Neural progenitor cell (in vitro differentiated cells): ENCODE results near the gene BCL2A1. TPM values are rescaled to one million over a fixed set of nuclear protein-coding genes. Genes with fewer than 3 reads are reported as not detected.

ENCODE experiments used
- DNase-seq: peaks from one replicate; pipeline ENCODE4 v3.0.0-alpha.2; 2016; ENCODE audit warnings: low spot score
- H2AFZ ChIP-seq: fragments of 200-600 bp; sonication (generic); replicated peaks from 2 replicates; pipeline ENCODE4 v1.6.1; 2016; ENCODE audit warnings: antibody characterized with exemption
- H3F3A ChIP-seq: fragments of 200-600 bp; sonication (generic); 2 replicates; pipeline ENCODE4 v1.6.1; 2016; ENCODE audit warnings: antibody characterized with exemption, low read depth
- H3K27ac ChIP-seq: fragments of 200-600 bp; sonication (generic); 2 replicates; pipeline ENCODE4 v1.5.1; 2016; ENCODE audit warnings: mild to moderate bottlenecking
- H3K27me3 ChIP-seq: fragments of 200-600 bp; sonication (generic); 2 replicates; pipeline ENCODE4 v1.6.1; 2016; ENCODE audit warnings: mild to moderate bottlenecking, moderate library complexity
- H3K36me3 ChIP-seq: fragments of 200-600 bp; sonication (generic); 2 replicates; pipeline ENCODE4 v1.5.1; 2016
- H3K4me1 ChIP-seq: fragments of 200-600 bp; sonication (generic); 2 replicates; pipeline ENCODE4 v1.6.1; 2016; ENCODE audit warnings: mixed run types
- H3K4me2 ChIP-seq: fragments of 200-600 bp; sonication (generic); 2 replicates; pipeline ENCODE4 v1.6.1; 2016
- H3K4me3 ChIP-seq: fragments of 200-600 bp; sonication (generic); 2 replicates; pipeline ENCODE4 v1.5.1; 2016
- H3K79me2 ChIP-seq: fragments of 200-600 bp; sonication (generic); 2 replicates; pipeline ENCODE4 v1.6.1; 2016; ENCODE audit warnings: low read depth
- H3K9ac ChIP-seq: fragments of 200-600 bp; sonication (generic); 2 replicates; pipeline ENCODE4 v1.6.1; 2016
- H3K9me3 ChIP-seq: fragments of 200-600 bp; sonication (generic); 2 replicates; pipeline ENCODE4 v1.5.1; 2016; ENCODE audit warnings: low read depth
- H4K20me1 ChIP-seq: fragments of 200-600 bp; sonication (generic); 2 replicates; pipeline ENCODE4 v1.6.1; 2016; ENCODE audit warnings: low read depth
- H3K27ac Mint-ChIP-seq: 3 replicates; pipeline ENCODE4 v1.8.0; 2021; ENCODE audit warnings: mixed read lengths
- H3K27me3 Mint-ChIP-seq: 2 replicates; pipeline ENCODE4 v1.8.0; 2022; ENCODE audit warnings: low read depth, mild to moderate bottlenecking, inconsistent platforms, moderate library complexity, mixed read lengths; ENCODE audit not compliant: insufficient read depth
- H3K36me3 Mint-ChIP-seq: 3 replicates; pipeline ENCODE4 v1.8.0; 2021; ENCODE audit warnings: mixed read lengths
- H3K4me1 Mint-ChIP-seq: 3 replicates; pipeline ENCODE4 v1.8.0; 2021; ENCODE audit warnings: mixed read lengths
- H3K4me3 Mint-ChIP-seq: 3 replicates; pipeline ENCODE4 v1.8.0; 2021; ENCODE audit warnings: mild to moderate bottlenecking, moderate library complexity, mixed read lengths
- H3K9me3 Mint-ChIP-seq: 3 replicates; pipeline ENCODE4 v1.8.0; 2020; ENCODE audit warnings: mixed read lengths
- CTCF ChIP-seq: fragments of 200-600 bp; sonication (generic); IDR thresholded peaks from 2 replicates; pipeline ENCODE4 v1.5.1; 2017; ENCODE audit warnings: antibody characterized with exemption, mild to moderate bottlenecking
- EZH2 ChIP-seq: fragments of 200-600 bp; sonication (generic); IDR thresholded peaks from 2 replicates; pipeline ENCODE4 v1.6.1; 2017; ENCODE audit warnings: antibody characterized with exemption, mild to moderate bottlenecking, moderate library complexity
- EZH2phosphoT487 ChIP-seq: fragments of 200-600 bp; sonication (generic); IDR thresholded peaks from 2 replicates; pipeline ENCODE4 v1.6.1; 2017; ENCODE audit warnings: antibody characterized with exemption
- total RNA-seq: library from RNA; depleted of rRNA; stranded (reverse); fragments of >200 nt; gene quantifications from 2 replicates; pipeline ENCODE4 v1.2.3, GENCODE V29; 2015; ENCODE audit warnings: low replicate concordance

Gene BCL2A1
- total RNA-seq, 1 donor from 2014 or later: not detected

GRCh38 chr15:79981831-79982455, 10.9 kb upstream of the BCL2A1 start:
- Histone ChIP-seq H3K9me3 (no peaks in the 10 kb centered on the region), H2AFZ (no peak overlapping the region), H4K20me1 (no peaks in the 10 kb centered on the region), H3F3A (no peaks in the 10 kb centered on the region), H3K4me3 (no peak overlapping the region), H3K27me3 (no peaks in the 10 kb centered on the region), H3K27ac (no peak overlapping the region), H3K36me3 (no peaks in the 10 kb centered on the region), H3K9ac (no peak overlapping the region), H3K4me1 (no peaks in the 10 kb centered on the region), H3K4me2 (no peak overlapping the region), H3K79me2 (no peaks in the 10 kb centered on the region)
- Mint-ChIP-seq H3K27me3 (peaks cover 2% of the 10 kb centered on the region), H3K27ac (no peak overlapping the region), H3K4me1 (peaks cover 2% of the 10 kb centered on the region), H3K9me3 (no peaks in the 10 kb centered on the region), H3K36me3 (no peaks in the 10 kb centered on the region), H3K4me3 (no peak overlapping the region)
- no peak for DNase-seq
- TF ChIP-seq EZH2phosphoT487: no peak
- TF ChIP-seq EZH2: no peak
- no peak for TF ChIP-seq CTCF

DNA sequence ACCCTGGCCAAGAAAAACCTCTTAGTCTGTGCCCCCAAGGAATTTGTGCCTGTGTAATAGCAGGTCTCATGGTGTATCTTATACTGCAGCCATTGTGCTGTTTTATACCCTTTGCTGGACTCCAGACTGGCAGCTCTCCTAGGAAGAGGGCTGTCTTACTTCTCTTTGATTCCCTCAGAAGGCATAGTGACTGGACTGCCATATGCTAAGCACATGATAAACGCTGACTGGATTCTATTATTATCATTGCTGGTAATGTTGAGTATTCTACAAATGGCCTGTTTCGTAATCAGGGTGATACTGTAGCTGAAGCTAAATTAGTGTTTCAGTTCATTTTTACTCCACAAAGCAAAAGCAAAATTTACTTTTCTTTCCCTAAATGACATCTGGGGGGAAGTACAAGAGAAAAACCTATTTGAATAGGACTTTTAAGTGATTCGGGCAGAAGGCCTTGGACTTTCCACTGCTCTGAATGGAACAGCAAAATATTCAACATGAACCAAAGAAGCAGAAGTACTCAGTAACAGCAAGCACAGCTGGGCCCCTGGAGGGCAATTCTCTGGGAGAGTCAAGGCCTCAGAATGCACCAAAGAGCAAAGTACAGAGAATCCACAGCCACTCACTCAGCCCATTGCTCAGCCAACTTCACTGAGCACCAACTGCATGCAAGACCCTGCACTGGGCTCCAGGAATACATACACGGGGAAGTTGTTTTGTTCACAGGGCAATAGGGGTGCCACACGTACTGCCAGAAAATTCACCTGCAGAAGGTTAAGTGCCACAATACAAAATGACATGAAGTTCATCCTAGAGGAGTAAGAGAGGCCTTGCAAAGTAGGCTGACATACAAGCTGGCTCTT, 7.9 kb upstream of the BCL2A1 start:
- Mint-ChIP-seq H3K36me3 (no peaks in the 10 kb centered on the region), H3K27me3 (no peaks in the 10 kb centered on the region), H3K27ac (no peak overlapping the region), H3K4me3 (no peak overlapping the region), H3K9me3 (no peaks in the 10 kb centered on the region), H3K4me1 (peaks cover 2% of the 10 kb centered on the region)
- no peaks in the 10 kb centered on the region for H3K4me1 ChIP-seq
- no peaks in the 10 kb centered on the region for H3K36me3 ChIP-seq
- no peak for TF ChIP-seq EZH2
- no peak for TF ChIP-seq CTCF
- TF ChIP-seq EZH2phosphoT487: no peak
- H3K27ac ChIP-seq: no peak overlapping the region
- no peak overlapping the region for H3K4me3 ChIP-seq
- no peaks in the 10 kb centered on the region for H3K27me3 ChIP-seq
- H2AFZ ChIP-seq: peak overlapping the region; percentile 3
- H3K9me3 ChIP-seq: no peaks in the 10 kb centered on the region
- no peak for DNase-seq
- no peak overlapping the region for H3K4me2 ChIP-seq
- no peak overlapping the region for H3K9ac ChIP-seq
- no peaks in the 10 kb centered on the region for H4K20me1 ChIP-seq
- H3F3A ChIP-seq: no peaks in the 10 kb centered on the region
- H3K79me2 ChIP-seq: no peaks in the 10 kb centered on the region

- H3K27ac ChIP-seq: no peak overlapping the region
- Mint-ChIP-seq H3K9me3 (no peaks in the 10 kb centered on the region), H3K27ac (no peak overlapping the region), H3K4me3 (no peak overlapping the region), H3K27me3 (no peaks in the 10 kb centered on the region), H3K36me3 (no peaks in the 10 kb centered on the region), H3K4me1 (peaks cover 2% of the 10 kb centered on the region)
- H3K4me2 ChIP-seq: no peak overlapping the region
- H3K4me1 ChIP-seq: no peaks in the 10 kb centered on the region
- TF ChIP-seq EZH2 (no peak), CTCF (no peak), EZH2phosphoT487 (no peak)
- H3F3A ChIP-seq: no peaks in the 10 kb centered on the region
- no peak overlapping the region for H3K4me3 ChIP-seq
- H3K9ac ChIP-seq: no peak overlapping the region
- H2AFZ ChIP-seq: peak overlapping the region; percentile 3
- no peaks in the 10 kb centered on the region for H3K27me3 ChIP-seq
- no peak for DNase-seq
- no peaks in the 10 kb centered on the region for H4K20me1 ChIP-seq
- H3K9me3 ChIP-seq: no peaks in the 10 kb centered on the region
- no peaks in the 10 kb centered on the region for H3K79me2 ChIP-seq
- no peaks in the 10 kb centered on the region for H3K36me3 ChIP-seq
These were observed 7.3 kb upstream of the BCL2A1 start for GRCh38 chr15:79978260-79978654.
